Omental fat pad (tissue), 4 donors: ENCODE data around the gene DIP2C. TPM values are rescaled to one million over a fixed set of nuclear protein-coding genes. Genes with fewer than 3 reads are reported as not detected.
"Not testable (repeated sequence)": the region's sequence is repeated elsewhere in the genome, so short reads cannot be mapped to it uniquely, and the experiment has no call there.

Source experiments
- ATAC-seq: fragments of 150-250 bp; one replicate; pipeline ENCODE4 v1.9.1; 2016; ENCODE audit warnings: mild to moderate bottlenecking, moderate library complexity; ENCODE audit not compliant: low FRiP score
- DNase-seq: peaks from one replicate; pipeline ENCODE4 v3.0.0-alpha.2; 2019; ENCODE audit warnings: low spot score
- total RNA-seq, 4 donors: library from RNA; depleted of rRNA; stranded (reverse); fragments of >200 nt; gene quantifications; one replicate each; pipeline ENCODE4 v1.1.0, GENCODE V29; 2016
- TF ChIP-seq, protein P1 (sequence below), 3 donors: fragments of 450-650 bp; IDR thresholded peaks; one replicate each; pipeline ENCODE4 v1.5.1; 2016 to 2017; ENCODE audit warnings: antibody characterized with exemption in 3 of 3, mild to moderate bottlenecking in 3 of 3, moderate library complexity in 2 of 3

Gene DIP2C
- total RNA-seq, 4 donors from 2014 or later: 19.7 to 56.5 (median 31.1) TPM

DNA sequence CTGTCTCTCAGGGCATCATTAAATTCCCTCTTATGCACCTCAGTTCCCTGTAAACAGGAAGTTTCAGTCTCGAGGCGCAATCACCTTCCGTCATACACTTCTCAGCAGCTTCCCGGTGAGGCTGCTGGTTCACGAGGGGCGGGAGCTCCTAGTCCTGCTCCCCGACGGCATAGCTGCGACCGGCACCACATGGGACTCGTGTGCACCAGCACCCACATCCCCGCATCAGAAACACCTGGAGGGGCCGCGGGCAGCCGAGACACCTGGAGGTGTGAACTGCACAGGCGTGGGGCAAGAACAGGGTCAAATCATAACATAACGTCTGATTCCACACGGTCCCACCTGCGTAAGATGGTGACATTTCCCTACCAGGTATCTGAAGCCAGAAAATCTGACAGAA is 52.7 kb downstream of the DIP2C start:
- ATAC-seq (no peak), DNase-seq (no peak)
- TF ChIP-seq, protein P1, sequence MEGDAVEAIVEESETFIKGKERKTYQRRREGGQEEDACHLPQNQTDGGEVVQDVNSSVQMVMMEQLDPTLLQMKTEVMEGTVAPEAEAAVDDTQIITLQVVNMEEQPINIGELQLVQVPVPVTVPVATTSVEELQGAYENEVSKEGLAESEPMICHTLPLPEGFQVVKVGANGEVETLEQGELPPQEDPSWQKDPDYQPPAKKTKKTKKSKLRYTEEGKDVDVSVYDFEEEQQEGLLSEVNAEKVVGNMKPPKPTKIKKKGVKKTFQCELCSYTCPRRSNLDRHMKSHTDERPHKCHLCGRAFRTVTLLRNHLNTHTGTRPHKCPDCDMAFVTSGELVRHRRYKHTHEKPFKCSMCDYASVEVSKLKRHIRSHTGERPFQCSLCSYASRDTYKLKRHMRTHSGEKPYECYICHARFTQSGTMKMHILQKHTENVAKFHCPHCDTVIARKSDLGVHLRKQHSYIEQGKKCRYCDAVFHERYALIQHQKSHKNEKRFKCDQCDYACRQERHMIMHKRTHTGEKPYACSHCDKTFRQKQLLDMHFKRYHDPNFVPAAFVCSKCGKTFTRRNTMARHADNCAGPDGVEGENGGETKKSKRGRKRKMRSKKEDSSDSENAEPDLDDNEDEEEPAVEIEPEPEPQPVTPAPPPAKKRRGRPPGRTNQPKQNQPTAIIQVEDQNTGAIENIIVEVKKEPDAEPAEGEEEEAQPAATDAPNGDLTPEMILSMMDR (IDR thresholded peaks at IDR 0.05): no peak

DNA sequence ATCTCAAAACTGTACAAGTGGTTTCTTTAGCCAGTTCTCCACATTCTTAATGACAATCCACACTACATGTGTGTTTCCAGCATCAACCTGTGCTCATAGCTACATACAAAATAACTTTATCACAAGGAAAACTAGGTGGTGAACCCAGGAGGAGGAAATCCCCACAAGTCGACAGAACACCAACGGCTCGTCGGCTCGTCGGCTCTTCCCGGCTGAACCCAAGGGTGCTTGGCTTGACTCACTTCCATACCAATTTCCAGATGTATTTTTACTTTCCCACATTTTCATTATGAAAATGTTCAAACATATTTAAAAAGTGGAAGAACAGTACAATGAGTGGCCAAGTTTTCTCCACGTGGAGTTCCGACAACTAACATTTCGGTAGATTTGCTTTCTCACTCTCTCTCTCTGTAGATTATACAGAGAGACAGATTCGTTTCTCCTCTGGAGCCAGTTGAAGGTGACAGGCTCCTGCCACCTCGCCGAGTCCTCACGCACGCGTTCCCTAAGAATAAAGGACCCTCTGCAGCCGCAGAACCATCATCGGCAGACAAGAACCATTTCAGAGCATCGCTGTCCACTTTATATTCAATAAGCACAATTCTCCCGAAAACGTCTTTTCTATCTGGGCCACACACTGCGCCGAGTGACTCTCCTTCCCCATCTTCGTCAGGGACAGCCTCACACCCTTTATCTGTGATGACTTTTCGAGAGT is 53.3 kb downstream of the DIP2C start:
- TF ChIP-seq, protein P1 (IDR thresholded peaks at IDR 0.05): no peak
- no peak for DNase-seq
- no peak for ATAC-seq

DNA sequence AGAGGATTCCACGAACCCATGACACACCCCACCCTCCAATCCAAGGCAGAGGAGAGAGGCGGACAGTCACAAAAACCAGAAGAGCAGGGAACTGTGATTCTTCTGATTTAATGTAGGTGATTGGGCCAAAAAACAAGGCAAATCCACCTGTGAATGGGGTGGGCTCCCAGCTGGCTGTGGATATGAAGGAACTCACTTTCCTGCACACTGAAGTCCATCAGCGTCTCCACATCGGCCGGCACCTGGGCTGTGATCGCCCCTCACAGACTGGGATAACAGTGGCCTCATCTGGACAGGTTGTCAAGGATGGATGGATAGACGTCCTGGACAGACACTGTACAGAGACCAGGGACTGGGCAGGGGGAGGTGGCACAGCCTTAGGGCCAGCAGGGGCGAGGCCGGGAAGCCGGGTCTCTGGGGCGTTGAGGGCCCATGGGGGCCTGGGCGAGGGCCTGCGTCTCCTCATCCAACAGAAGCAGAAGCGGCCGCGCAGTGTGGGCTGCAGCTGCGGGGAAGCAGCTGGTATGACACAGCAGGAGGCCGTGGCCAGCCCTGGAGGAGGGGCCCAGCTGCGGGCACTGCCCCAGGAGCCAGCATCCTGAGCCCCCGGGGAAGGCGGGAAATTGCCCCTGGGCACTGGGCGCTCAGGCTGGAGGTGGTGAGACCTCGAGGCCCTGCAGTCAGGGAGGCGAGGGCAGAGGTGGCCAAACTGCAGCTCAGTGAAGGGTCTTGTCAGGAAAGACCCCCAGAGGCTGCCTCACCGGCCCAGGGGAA is 54.2 kb downstream of the DIP2C start:
- DNase-seq: no peak
- TF ChIP-seq, protein P1 (IDR thresholded peaks at IDR 0.05): no peak
- ATAC-seq: peak; percentile 22

DNA sequence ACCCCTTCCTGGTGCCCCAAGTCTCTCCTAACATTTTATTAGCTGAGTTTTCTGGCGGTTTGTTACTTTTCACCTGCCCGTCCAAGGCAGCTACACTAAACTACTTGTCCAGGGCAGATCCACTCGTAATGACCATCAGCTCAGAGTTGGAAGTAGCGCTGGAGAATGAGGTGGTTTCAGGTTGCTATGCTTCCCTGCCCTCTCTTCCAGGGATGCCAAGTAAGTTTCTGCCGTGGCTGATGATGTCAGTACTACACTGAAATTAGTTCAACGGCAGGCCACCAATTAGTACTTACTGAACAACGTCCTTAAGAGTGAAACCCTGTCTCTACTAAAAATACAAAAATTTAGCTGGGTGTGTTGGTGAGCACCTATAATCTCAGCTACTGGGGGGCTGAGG is 55.2 kb downstream of the DIP2C start:
- ATAC-seq (no peak), DNase-seq (no peak)
- TF ChIP-seq, protein P1 (IDR thresholded peaks at IDR 0.05): no peak

DNA sequence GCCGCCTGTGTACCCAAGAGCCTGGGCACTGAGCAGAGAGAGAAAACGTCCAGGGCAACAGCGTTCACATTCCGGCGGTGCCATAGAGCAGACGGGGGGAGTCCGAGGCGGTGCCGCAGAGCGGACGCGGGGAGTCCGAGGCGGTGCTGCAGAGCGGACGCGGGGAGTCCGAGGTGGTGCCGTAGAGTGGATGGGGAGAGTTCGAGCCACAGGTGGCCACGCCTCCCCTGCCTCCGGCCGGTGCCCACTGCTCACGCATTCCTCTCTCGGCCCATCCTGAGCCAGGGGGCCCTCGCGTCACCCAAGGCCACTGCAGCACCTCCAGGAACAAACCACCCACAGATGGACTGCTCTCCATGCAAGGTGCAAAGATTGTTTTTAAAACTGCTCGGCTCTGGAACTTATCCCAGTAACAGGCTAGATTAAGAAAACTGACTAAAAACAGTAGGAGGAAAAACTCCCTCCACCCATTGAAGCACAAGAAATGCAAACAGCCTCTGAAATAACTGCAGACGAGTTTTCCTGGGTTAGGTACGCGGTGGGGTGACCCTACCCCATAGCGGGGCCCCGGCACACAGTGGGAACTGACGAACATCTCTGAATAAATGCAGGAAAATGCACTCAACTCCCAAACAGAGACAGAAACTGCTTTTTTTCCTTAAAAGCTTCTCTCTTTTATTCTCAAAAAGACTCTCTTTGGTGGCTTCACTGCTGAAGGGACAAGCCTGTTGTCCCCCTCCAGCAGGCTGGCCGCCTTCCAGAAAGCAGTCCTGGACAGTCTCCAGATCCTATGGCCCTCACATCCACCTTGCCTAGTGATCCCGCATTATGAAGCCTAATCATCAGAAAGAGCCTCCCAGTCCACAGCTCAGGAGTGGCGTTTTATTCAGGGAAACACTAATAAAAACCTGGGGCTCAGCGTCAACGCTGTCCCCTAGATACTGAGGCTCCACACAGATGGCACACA is 55.9 kb downstream of the DIP2C start:
- ATAC-seq: no peak
- TF ChIP-seq, protein P1 (IDR thresholded peaks at IDR 0.05): no peak
- DNase-seq: no peak

DNA sequence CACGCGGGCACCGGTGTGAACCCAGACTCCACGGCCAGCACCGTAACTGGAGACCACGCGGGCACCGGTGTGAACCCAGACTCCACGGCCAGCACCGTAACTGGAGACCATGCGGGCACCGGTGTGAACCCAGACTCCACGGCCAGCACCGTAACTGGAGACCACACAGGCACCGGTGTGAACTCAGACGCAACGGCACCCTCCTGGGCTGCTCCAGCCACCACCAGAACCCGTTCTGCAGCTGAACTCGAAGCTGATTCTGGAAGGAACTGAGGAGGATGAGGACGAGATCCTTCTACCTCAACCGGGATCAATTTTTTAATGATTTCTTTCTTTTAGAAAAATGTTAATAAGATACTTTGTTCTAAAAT is 56.7 kb downstream of the DIP2C start:
- not testable (repeated sequence) for ATAC-seq, DNase-seq

DNA sequence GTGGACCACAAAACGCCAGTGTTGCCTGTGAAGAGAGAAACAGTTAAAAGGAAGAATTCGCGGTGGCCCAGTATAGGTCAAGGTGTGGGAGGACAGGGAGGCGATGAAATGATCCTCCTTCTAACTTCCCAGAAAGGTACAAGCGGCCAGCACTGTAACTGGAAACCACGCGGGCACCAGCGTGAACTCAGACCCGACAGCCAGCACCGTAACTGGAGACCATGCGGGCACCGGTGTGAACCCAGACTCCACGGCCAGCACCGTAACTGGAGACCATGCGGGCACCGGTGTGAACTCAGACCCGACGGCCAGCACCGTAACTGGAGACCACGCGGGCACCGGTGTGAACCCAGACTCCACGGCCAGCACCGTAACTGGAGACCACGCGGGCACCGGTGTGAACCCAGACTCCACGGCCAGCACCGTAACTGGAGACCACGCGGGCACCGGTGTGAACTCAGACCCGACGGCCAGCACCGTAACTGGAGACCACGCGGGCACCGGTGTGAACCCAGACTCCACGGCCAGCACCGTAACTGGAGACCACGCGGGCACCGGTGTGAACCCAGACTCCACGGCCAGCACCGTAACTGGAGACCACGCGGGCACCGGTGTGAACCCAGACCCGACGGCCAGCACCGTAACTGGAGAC is 57.2 kb downstream of the DIP2C start:
- DNase-seq, ATAC-seq: not testable (repeated sequence)
